Smooth muscle cell (in vitro differentiated cells): ENCODE measurements around the gene EXOC6B. TPM values are rescaled to one million over a fixed set of nuclear protein-coding genes. Genes with fewer than 3 reads are reported as not detected.

Experiments used
- DNase-seq: peaks from one replicate; lab custom pipeline; 2025; ENCODE audit not compliant: unreplicated experiment; lab: John Stamatoyannopoulos, UW
- H2AFZ ChIP-seq: fragments of 200-600 bp; sonication (generic); 2 replicates; pipeline ENCODE4 v1.6.0; 2016; ENCODE audit warnings: antibody characterized with exemption, low read depth, mild to moderate bottlenecking
- H3F3A ChIP-seq: fragments of 200-600 bp; sonication (generic); 2 replicates; pipeline ENCODE4 v1.6.0; 2017; ENCODE audit warnings: antibody characterized with exemption, low read depth
- H3K27ac ChIP-seq: fragments of 200-600 bp; sonication (generic); 2 replicates; pipeline ENCODE4 v1.5.1; 2016; ENCODE audit warnings: low read depth, mild to moderate bottlenecking
- H3K27me3 ChIP-seq: fragments of 200-600 bp; sonication (generic); 2 replicates; pipeline ENCODE4 v1.6.1; 2016; ENCODE audit warnings: low read depth, mild to moderate bottlenecking
- H3K36me3 ChIP-seq: fragments of 200-600 bp; sonication (generic); 2 replicates; pipeline ENCODE4 v1.5.1; 2016; ENCODE audit warnings: low read depth
- H3K4me1 ChIP-seq: fragments of 200-600 bp; sonication (generic); 2 replicates; pipeline ENCODE4 v1.5.1; 2016; ENCODE audit warnings: low read depth
- H3K4me2 ChIP-seq: fragments of 200-600 bp; sonication (generic); 2 replicates; pipeline ENCODE4 v1.6.0; 2016; ENCODE audit warnings: mild to moderate bottlenecking
- H3K4me3 ChIP-seq: fragments of 200-600 bp; sonication (generic); 2 replicates; pipeline ENCODE4 v1.5.1; 2016; ENCODE audit warnings: mild to moderate bottlenecking
- H3K79me2 ChIP-seq: fragments of 200-600 bp; sonication (generic); 2 replicates; pipeline ENCODE4 v1.6.0; 2016; ENCODE audit warnings: low read depth, mild to moderate bottlenecking
- H3K9ac ChIP-seq: fragments of 200-600 bp; sonication (generic); 2 replicates; pipeline ENCODE4 v1.6.0; 2016; ENCODE audit warnings: low read depth
- H3K9me3 ChIP-seq: fragments of 200-600 bp; sonication (generic); replicated peaks from 2 replicates; pipeline ENCODE4 v1.5.1; 2016; ENCODE audit warnings: low read depth
- H4K20me1 ChIP-seq: fragments of 200-600 bp; sonication (generic); 2 replicates; pipeline ENCODE4 v1.6.0; 2016; ENCODE audit warnings: low read depth
- WGBS: methylation state at CpG from one replicate; pipeline ENCODE4 v1.1.7; 2016; ENCODE audit warnings: low lambda C conversion rate; 5-methylcytosine and 5-hydroxymethylcytosine counted together
- polyA plus RNA-seq: library from polyadenylated mRNA; unstranded; fragments of >200 nt; fragmentation: Nextera tagmentation; extraction: Ambion mirVana; gene quantifications from 2 replicates; pipeline ENCODE4 v1.2.1, GENCODE V29; 2016
- total RNA-seq: library from RNA; depleted of rRNA; stranded (reverse); fragments of >200 nt; gene quantifications from 2 replicates; pipeline ENCODE4 v1.2.3, GENCODE V29; 2014
- TF ChIP-seq, protein P1 (sequence below): fragments of 200-600 bp; sonication (generic); IDR thresholded peaks from 2 replicates; pipeline ENCODE4 v1.5.1; 2017; ENCODE audit warnings: borderline replicate concordance, mild to moderate bottlenecking, antibody characterized with exemption; ENCODE audit not compliant: insufficient read depth, poor library complexity, severe bottlenecking

EXOC6B gene
- total and polyA plus RNA-seq, 2 experiments from 2014 or later = 6.9 to 19.7 TPM

DNA sequence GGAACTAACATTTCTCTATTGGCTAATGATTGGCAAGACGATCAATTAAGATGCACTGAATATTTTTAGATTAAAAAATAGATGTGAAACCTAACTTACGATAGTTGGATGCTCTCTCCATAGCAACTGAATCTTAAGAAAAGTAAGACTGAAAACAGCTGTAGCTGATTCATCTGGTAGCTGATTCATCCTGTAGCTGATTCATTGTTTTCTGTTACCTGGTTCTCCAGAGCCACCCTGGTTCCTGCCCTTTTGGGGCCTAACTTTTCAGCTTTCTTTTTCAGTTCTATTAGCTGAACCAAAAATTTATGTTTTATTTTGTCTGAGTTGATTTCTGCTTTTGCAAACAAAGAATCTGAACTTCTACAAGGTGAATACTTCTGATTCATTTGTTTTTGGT lies 38.7 kb upstream of the EXOC6B start:
- WGBS = 33% methylated on average over 2 of the region's 2 CpGs
- no peak for DNase-seq
- H3K9me3 ChIP-seq = no peaks in the 10 kb centered on the region
- peaks cover 21% of the 10 kb centered on the region for H3K27me3 ChIP-seq
- H3K4me2 ChIP-seq = no peak overlapping the region
- H3K9ac ChIP-seq = peak overlapping the region; percentile 43
- no peaks in the 10 kb centered on the region for H4K20me1 ChIP-seq
- H3K4me1 ChIP-seq = no peaks in the 10 kb centered on the region
- no peak overlapping the region for H3K4me3 ChIP-seq
- no peaks in the 10 kb centered on the region for H3F3A ChIP-seq
- H3K36me3 ChIP-seq = no peaks in the 10 kb centered on the region
- no peak overlapping the region for H2AFZ ChIP-seq
- H3K79me2 ChIP-seq = no peaks in the 10 kb centered on the region
- TF ChIP-seq, protein P1, sequence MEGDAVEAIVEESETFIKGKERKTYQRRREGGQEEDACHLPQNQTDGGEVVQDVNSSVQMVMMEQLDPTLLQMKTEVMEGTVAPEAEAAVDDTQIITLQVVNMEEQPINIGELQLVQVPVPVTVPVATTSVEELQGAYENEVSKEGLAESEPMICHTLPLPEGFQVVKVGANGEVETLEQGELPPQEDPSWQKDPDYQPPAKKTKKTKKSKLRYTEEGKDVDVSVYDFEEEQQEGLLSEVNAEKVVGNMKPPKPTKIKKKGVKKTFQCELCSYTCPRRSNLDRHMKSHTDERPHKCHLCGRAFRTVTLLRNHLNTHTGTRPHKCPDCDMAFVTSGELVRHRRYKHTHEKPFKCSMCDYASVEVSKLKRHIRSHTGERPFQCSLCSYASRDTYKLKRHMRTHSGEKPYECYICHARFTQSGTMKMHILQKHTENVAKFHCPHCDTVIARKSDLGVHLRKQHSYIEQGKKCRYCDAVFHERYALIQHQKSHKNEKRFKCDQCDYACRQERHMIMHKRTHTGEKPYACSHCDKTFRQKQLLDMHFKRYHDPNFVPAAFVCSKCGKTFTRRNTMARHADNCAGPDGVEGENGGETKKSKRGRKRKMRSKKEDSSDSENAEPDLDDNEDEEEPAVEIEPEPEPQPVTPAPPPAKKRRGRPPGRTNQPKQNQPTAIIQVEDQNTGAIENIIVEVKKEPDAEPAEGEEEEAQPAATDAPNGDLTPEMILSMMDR = no peak
- peak overlapping the region; percentile 67 for H3K27ac ChIP-seq

DNA sequence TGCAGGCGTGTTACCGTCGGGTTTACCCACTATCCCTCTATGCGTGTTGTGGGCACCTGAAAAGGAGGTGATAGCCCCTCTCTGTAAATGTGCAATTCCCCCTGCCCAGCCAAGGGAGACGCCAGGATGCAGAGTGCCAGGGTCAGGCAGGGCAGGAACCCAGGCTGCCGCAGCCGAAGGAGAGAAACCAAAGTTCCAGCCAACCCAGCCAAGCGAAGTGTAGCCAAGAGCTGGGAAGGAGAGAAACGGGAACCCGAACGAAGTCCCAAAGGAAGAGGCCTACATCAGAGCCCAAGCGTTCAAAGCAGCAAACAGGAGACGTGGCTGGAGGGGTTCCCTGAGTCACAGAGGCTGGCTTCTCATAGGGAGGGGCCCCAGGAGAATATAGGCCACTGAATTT lies 37.2 kb upstream of the EXOC6B start:
- no peak overlapping the region for H3K9ac ChIP-seq
- peak overlapping the region; percentile 67 for H3K4me2 ChIP-seq
- no peaks in the 10 kb centered on the region for H3K36me3 ChIP-seq
- WGBS = 46% methylated on average over 13 of the region's 13 CpGs
- peak overlapping the region; percentile 25 for H3K4me3 ChIP-seq
- H2AFZ ChIP-seq = peak overlapping the region; percentile 8
- peaks cover 18% of the 10 kb centered on the region for H3K27me3 ChIP-seq
- H3K9me3 ChIP-seq = no peaks in the 10 kb centered on the region
- H3F3A ChIP-seq = no peaks in the 10 kb centered on the region
- TF ChIP-seq, protein P1 = no peak
- no peaks in the 10 kb centered on the region for H4K20me1 ChIP-seq
- H3K79me2 ChIP-seq = no peaks in the 10 kb centered on the region
- no peak for DNase-seq
- H3K27ac ChIP-seq = no peak overlapping the region
- no peaks in the 10 kb centered on the region for H3K4me1 ChIP-seq

DNA sequence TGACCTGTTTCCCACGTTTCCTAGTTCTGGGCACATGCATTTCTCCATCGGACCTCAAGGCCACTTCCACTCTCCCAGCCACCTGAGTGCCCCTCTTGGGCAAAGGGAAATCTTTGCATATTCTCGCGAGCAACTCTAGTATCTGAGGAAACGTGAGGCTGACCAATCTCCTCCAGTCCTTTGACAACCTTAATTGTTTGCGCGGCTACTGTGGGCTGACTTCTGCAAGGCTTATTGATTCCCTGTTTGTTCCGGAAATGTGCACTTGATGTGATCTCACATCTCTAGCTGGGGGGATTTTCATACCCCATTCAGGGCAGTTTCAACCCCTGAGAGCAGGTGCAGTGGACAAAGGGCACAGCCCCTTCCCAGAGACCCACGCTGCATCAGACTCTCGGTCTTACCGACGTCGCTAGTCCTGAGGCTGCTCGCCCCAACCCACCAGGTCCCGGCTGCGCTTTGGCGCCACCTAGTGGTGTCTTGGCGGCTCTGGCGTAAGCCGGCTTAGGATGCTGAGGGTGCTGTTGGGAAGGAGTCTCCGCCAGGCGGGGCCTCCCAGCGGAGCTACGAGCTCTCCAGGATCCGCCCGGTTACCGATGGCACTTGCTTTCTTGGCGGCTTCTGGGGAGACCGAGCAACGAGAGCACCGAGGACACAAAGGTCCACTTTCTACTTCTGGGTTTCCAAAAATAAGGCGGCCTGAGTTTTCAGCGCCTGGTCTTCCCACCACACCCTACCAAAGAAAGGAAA lies 36.6 kb upstream of the EXOC6B start:
- Histone ChIP-seq H4K20me1 (no peaks in the 10 kb centered on the region), H2AFZ (peak overlapping the region; percentile 47), H3K36me3 (no peaks in the 10 kb centered on the region), H3K27me3 (peaks cover 24% of the 10 kb centered on the region), H3K4me3 (peak overlapping the region; percentile 29), H3K27ac (no peak overlapping the region), H3K9me3 (no peaks in the 10 kb centered on the region), H3K9ac (no peak overlapping the region), H3K79me2 (no peaks in the 10 kb centered on the region), H3F3A (no peaks in the 10 kb centered on the region), H3K4me1 (no peaks in the 10 kb centered on the region), H3K4me2 (peak overlapping the region; percentile 78)
- TF ChIP-seq, protein P1 = peak; percentile 98
- peak; percentile 70 for DNase-seq
- WGBS = 6% methylated on average over 33 of the region's 33 CpGs

DNA sequence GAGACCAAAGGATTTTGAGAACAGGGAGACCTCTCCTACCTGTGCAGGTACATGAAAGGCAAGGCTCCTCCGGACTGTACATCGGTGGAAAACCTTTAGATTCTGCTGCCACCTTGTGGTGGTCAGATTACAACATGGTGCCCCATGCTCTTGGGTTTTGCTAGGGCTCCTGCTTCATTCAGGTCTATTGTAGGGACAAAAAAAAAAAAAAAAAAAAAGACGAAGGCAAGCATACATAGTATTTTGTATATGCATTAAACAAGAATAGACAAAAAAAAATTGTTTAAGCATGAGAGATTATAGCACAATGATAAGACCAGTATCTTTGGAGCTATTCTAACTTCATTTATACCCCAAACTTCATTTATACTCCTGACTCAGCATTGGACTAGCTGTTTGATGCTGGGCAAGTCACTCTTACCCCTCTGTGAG lies 34.0 kb upstream of the EXOC6B start:
- 3% methylated on average over 3 of the region's 3 CpGs for WGBS
- no peaks in the 10 kb centered on the region for H3K4me1 ChIP-seq
- no peak overlapping the region for H3K27ac ChIP-seq
- no peak overlapping the region for H3K4me2 ChIP-seq
- H3K9ac ChIP-seq = no peak overlapping the region
- no peak for DNase-seq
- H3K27me3 ChIP-seq = peaks cover 21% of the 10 kb centered on the region
- H4K20me1 ChIP-seq = no peaks in the 10 kb centered on the region
- no peaks in the 10 kb centered on the region for H3F3A ChIP-seq
- no peak overlapping the region for H2AFZ ChIP-seq
- H3K9me3 ChIP-seq = no peaks in the 10 kb centered on the region
- H3K4me3 ChIP-seq = no peak overlapping the region
- H3K79me2 ChIP-seq = no peaks in the 10 kb centered on the region
- no peaks in the 10 kb centered on the region for H3K36me3 ChIP-seq
- TF ChIP-seq, protein P1 = peak; percentile 56
